SU-DHL-6 (cell line): Measurements from ENCODE around the gene TENT4B.

Experiments used
- H2AFZ ChIP-seq: fragments of 200-600 bp; sonication (generic); 2 replicates; pipeline ENCODE4 v1.6.1; 2014; ENCODE audit warnings: low read depth, mild to moderate bottlenecking, moderate library complexity, mixed read lengths, antibody characterized with exemption, low read length; ENCODE audit not compliant: severe bottlenecking
- H3F3A ChIP-seq: fragments of 200-600 bp; shearing (Covaris generic); 2 replicates; pipeline ENCODE4 v1.6.0; 2016; ENCODE audit warnings: antibody characterized with exemption, mild to moderate bottlenecking; ENCODE audit not compliant: insufficient read depth
- H3K27ac ChIP-seq: fragments of 200-600 bp; sonication (generic); 2 replicates; pipeline ENCODE4 v1.5.1; 2016; ENCODE audit warnings: low read depth, mild to moderate bottlenecking, low read length, moderate library complexity, mixed read lengths
- H3K27me3 ChIP-seq: fragments of 200-600 bp; sonication (generic), shearing (Covaris generic); 2 replicates; pipeline ENCODE4 v1.6.0; 2014; ENCODE audit warnings: mild to moderate bottlenecking, low read length
- H3K36me3 ChIP-seq: fragments of 200-600 bp; sonication (generic); 2 replicates; pipeline ENCODE4 v1.6.1; 2014; ENCODE audit warnings: mild to moderate bottlenecking, low read length, mixed read lengths
- H3K4me2 ChIP-seq: fragments of 300-600, 200-600 bp; shearing (Covaris generic), sonication (generic); 2 replicates; pipeline ENCODE4 v1.6.0; 2014; ENCODE audit warnings: low read length, low read depth, mild to moderate bottlenecking; ENCODE audit not compliant: poor library complexity, severe bottlenecking
- H3K4me3 ChIP-seq: fragments of 200-600 bp; sonication (generic); 2 replicates; pipeline ENCODE4 v1.5.1; 2014; ENCODE audit warnings: antibody characterized with exemption, low read length, mild to moderate bottlenecking, mixed read lengths; ENCODE audit not compliant: insufficient read depth, poor library complexity, severe bottlenecking
- H3K79me2 ChIP-seq: fragments of 200-600 bp; sonication (generic); 2 replicates; pipeline ENCODE4 v1.6.1; 2014; ENCODE audit warnings: mild to moderate bottlenecking, low read length, moderate library complexity; ENCODE audit not compliant: insufficient read depth
- H3K9ac ChIP-seq: fragments of 200-600 bp; sonication (generic); 2 replicates; pipeline ENCODE4 v1.7.0; 2014; ENCODE audit warnings: mild to moderate bottlenecking, low read length
- H3K9me2 ChIP-seq: fragments of 200-600 bp; sonication (generic); replicated peaks from 2 replicates; pipeline ENCODE4 v1.6.1; 2014; ENCODE audit warnings: low read length; ENCODE audit not compliant: insufficient read depth
- H3K9me3 ChIP-seq: fragments of 200-600 bp; sonication (generic); 2 replicates; pipeline ENCODE4 v1.6.1; 2014; ENCODE audit warnings: low read length, mixed read lengths; ENCODE audit not compliant: insufficient read depth
- H4K20me1 ChIP-seq: fragments of 200-600 bp; sonication (generic); 2 replicates; pipeline ENCODE4 v1.6.1; 2014; ENCODE audit warnings: low read depth, mild to moderate bottlenecking, antibody characterized with exemption, low read length, moderate library complexity, mixed read lengths
- EZH2phosphoT487 ChIP-seq: fragments of 200-600 bp; sonication (generic), shearing (Covaris generic); conservative IDR thresholded peaks from 2 replicates; pipeline ENCODE4 v1.6.1; 2018; ENCODE audit warnings: mild to moderate bottlenecking, antibody characterized with exemption, low read length, moderate library complexity, mixed read lengths
- TF ChIP-seq, protein P1 (sequence below): fragments of 200-600 bp; sonication (generic); IDR thresholded peaks from one replicate; pipeline ENCODE4 v1.5.1; 2017; ENCODE audit warnings: antibody characterized with exemption, mild to moderate bottlenecking, low read length, moderate library complexity; ENCODE audit not compliant: insufficient read depth, poor library complexity, severe bottlenecking

Gene TENT4B

DNA sequence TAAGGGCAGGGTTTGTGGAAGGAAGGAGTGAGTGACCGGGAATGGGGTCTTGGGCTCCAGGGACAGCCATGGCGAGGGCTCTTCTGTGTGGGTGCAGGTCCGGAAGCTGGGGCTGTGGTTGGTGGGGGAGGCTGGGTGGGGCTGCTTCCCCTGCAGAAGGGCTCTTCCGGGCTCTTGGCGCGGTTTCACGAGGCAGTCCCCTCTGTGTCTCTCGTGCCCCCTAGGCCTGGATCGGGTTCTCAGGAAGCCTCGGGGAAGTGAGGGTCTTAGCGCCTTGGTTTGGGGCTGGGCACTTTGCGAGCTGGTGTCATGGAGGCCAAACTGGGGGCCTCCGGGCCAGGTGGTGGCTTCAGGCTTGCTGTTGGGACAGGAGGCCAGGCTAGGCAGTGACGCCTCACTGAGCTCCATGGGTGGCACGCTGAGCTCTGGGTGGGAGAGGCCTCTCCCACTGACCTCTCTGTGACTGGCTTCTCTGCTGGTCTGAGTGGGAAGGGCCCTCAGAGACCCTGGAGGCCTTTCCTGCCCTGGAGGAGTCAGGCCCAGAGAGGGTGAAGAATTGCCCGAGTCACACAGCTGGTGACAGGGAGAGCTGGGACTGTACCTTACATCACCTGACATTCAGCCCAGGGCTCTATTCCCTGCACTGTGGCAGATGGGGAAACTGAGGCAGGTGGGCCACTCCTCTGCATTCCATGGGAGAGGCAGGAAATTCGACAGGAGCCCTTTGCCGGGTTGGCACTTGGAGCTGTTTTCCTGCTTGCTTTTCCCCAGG lies 121.4 kb downstream of the TENT4B start:
- peak overlapping the region; percentile 54 for H2AFZ ChIP-seq
- H3K4me3 ChIP-seq: peak overlapping the region; percentile 60
- TF ChIP-seq, protein P1, sequence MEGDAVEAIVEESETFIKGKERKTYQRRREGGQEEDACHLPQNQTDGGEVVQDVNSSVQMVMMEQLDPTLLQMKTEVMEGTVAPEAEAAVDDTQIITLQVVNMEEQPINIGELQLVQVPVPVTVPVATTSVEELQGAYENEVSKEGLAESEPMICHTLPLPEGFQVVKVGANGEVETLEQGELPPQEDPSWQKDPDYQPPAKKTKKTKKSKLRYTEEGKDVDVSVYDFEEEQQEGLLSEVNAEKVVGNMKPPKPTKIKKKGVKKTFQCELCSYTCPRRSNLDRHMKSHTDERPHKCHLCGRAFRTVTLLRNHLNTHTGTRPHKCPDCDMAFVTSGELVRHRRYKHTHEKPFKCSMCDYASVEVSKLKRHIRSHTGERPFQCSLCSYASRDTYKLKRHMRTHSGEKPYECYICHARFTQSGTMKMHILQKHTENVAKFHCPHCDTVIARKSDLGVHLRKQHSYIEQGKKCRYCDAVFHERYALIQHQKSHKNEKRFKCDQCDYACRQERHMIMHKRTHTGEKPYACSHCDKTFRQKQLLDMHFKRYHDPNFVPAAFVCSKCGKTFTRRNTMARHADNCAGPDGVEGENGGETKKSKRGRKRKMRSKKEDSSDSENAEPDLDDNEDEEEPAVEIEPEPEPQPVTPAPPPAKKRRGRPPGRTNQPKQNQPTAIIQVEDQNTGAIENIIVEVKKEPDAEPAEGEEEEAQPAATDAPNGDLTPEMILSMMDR: no peak
- no peak for TF ChIP-seq EZH2phosphoT487
- peaks cover 20% of the 10 kb centered on the region; the same call in 1 of the 2 replicates for H3F3A ChIP-seq
- no peaks in the 10 kb centered on the region for H4K20me1 ChIP-seq
- 0 out of 2 replicates have a peak, but pooled peaks cover 3% of the 10 kb centered on the region for H3K79me2 ChIP-seq
- H3K9ac ChIP-seq: peak overlapping the region; percentile 74
- no peaks in the 10 kb centered on the region for H3K9me3 ChIP-seq
- H3K9me2 ChIP-seq: no peaks in the 10 kb centered on the region
- H3K27ac ChIP-seq: peak overlapping the region; percentile 86
- no peaks in the 10 kb centered on the region for H3K27me3 ChIP-seq
- peak overlapping the region; percentile 92 for H3K4me2 ChIP-seq
- no peaks in the 10 kb centered on the region for H3K36me3 ChIP-seq

DNA sequence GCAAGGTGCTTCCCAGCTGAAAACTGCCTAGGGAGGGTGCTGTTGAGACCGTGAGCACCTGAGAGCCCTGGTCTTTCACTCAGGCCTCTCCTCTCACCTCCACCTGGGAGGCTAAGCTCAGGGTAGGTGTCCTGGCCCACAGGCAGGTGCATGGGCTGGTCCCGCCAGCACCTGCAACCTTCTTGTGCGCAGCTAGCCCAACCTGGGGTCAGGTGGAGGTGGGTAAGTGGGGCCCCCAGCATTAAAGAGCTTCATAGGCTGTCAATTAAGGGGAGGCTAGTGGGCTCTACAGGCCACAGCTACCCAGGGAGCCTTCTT lies 122.0 kb downstream of the TENT4B start:
- Histone ChIP-seq H3K27me3 (no peaks in the 10 kb centered on the region), H3K4me2 (peak overlapping the region; percentile 92), H3K9me2 (no peaks in the 10 kb centered on the region), H3K9ac (peak overlapping the region; percentile 74), H3K9me3 (no peaks in the 10 kb centered on the region), H3F3A (peaks cover 22% of the 10 kb centered on the region), H3K4me3 (peak overlapping the region; percentile 60), H3K27ac (peak overlapping the region; percentile 86), H3K36me3 (no peaks in the 10 kb centered on the region), H3K79me2 (0 out of 2 replicates have a peak, but pooled peaks cover 3% of the 10 kb centered on the region), H2AFZ (no peak overlapping the region), H4K20me1 (no peaks in the 10 kb centered on the region)
- TF ChIP-seq EZH2phosphoT487: no peak
- TF ChIP-seq, protein P1: no peak

DNA sequence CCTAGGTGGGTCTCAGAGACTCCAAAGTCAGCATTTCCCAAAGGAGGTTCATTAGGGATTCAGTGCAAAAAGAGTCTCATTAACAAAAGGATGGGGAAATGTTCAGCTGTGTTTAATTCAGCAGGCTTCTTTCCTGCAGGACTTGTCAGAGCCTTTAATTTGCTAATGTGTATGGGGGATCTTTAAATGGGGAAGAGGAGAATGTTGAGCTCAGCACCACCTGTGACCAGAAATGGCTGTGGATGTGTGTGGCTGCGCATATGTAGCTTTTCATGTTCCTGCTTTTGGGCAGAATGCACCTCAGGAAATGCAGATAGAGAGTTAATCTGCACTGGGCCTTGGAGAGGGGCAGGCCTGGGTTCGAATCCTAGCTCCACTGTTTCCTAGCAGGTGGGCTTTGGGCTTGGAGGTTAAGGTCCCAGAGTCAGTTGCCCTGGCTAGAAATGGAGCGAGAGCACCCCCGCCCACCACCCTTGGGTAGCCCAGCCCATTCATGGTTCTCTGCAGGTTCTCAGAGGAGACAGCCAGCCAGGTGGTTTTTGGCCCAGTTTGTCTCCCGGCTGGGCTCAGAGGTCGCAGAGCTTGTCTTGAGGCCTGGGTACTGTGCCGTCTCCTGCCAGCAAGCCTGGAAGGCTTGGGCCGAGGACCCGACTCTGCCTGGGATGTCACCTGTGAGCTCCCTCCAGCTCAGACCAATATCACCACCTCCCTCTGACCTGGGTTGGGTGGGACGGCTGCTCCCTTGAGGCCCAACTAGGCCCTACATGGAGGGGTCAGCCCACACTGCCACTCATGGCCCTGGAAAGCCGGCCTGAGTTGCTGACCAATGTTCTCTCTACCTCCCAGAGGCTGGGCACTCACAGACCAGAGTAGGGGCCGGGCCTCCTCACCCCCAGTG lies 122.6 kb downstream of the TENT4B start:
- Histone ChIP-seq H2AFZ (no peak overlapping the region), H3K9me3 (no peaks in the 10 kb centered on the region), H3K27ac (peak overlapping the region; percentile 86; the same call in 1 of the 2 replicates), H3K27me3 (no peaks in the 10 kb centered on the region), H3K4me2 (peak overlapping the region; percentile 92), H3K9ac (peak overlapping the region; percentile 74; the same call in 1 of the 2 replicates), H3K36me3 (no peaks in the 10 kb centered on the region), H3K4me3 (peak overlapping the region; percentile 60), H4K20me1 (no peaks in the 10 kb centered on the region), H3F3A (peaks cover 25% of the 10 kb centered on the region), H3K79me2 (0 out of 2 replicates have a peak, but pooled peaks cover 3% of the 10 kb centered on the region), H3K9me2 (no peaks in the 10 kb centered on the region)
- TF ChIP-seq, protein P1: no peak
- TF ChIP-seq EZH2phosphoT487: no peak
